PC-9 (cell line): ENCODE measurements around the gene ADORA2A. TPM values are rescaled to one million over a fixed set of nuclear protein-coding genes. Genes with fewer than 3 reads are reported as not detected.

Experiments used
- BruUV-seq: library from RNA; stranded (reverse); fragments of 400-500 nt; replicated peaks from 2 replicates; lab custom pipeline; 2021; lab: Mats Ljungman, UMichigan
- CTCF ChIA-PET: fragments of 300-600 bp; sonication (Branson Sonifier 250); formaldehyde crosslinking; loops from one replicate; lab custom pipeline; 2022; ENCODE audit warnings: antibody characterized with exemption; lab: Charles Lee
- POLR2A ChIA-PET: fragments of 300-600 bp; sonication (Branson Sonifier 250); formaldehyde crosslinking; loops from one replicate; lab custom pipeline; 2022; ENCODE audit warnings: antibody characterized with exemption; ENCODE audit not compliant: unreplicated experiment; lab: Charles Lee
- DNase-seq, 2 experiments: peaks; one replicate each; pipeline versions ENCODE4 v3.0.0 to v3.0.0-alpha.2; 2015 to 2022; ENCODE audit warnings: mixed read lengths in 1 of 2
- H2AFZ ChIP-seq: fragments of 200-600 bp; sonication (generic); 2 replicates; pipeline ENCODE4 v1.8.1; 2017; ENCODE audit warnings: antibody characterized with exemption
- H3F3A ChIP-seq: fragments of 200-600 bp; sonication (generic); 2 replicates; pipeline ENCODE4 v1.8.1; 2017; ENCODE audit warnings: antibody characterized with exemption, mild to moderate bottlenecking, low read depth; ENCODE audit not compliant: insufficient read depth
- H3K27ac ChIP-seq: fragments of 200-600 bp; sonication (generic); 2 replicates; pipeline ENCODE4 v1.6.1; 2016; ENCODE audit warnings: mixed run types
- H3K27me3 ChIP-seq: fragments of 200-600 bp; sonication (generic); 2 replicates; pipeline ENCODE4 v1.6.1; 2016; ENCODE audit warnings: low read depth, mixed run types; ENCODE audit not compliant: insufficient read depth
- H3K36me3 ChIP-seq: fragments of 200-600 bp; sonication (generic); 2 replicates; pipeline ENCODE4 v1.6.1; 2016; ENCODE audit warnings: low read depth, mixed run types
- H3K4me1 ChIP-seq: fragments of 200-600 bp; sonication (generic); replicated peaks from 2 replicates; pipeline ENCODE4 v1.6.1; 2016; ENCODE audit warnings: mixed run types; ENCODE audit not compliant: insufficient read depth
- H3K4me2 ChIP-seq: fragments of 200-600 bp; sonication (generic); 2 replicates; pipeline ENCODE4 v1.6.1; 2017; ENCODE audit warnings: mixed run types
- H3K4me3 ChIP-seq: fragments of 200-600 bp; sonication (generic); 2 replicates; pipeline ENCODE4 v1.6.1; 2016; ENCODE audit warnings: mixed run types
- H3K79me2 ChIP-seq: fragments of 200-600 bp; sonication (generic); 2 replicates; pipeline ENCODE4 v1.6.1; 2017; ENCODE audit warnings: low read depth, mixed run types
- H3K9me2 ChIP-seq: fragments of 200-600 bp; sonication (generic); 2 replicates; pipeline ENCODE4 v1.8.1; 2017; ENCODE audit warnings: mild to moderate bottlenecking; ENCODE audit not compliant: insufficient read depth
- H3K9me3 ChIP-seq: fragments of 200-600 bp; sonication (generic); 2 replicates; pipeline ENCODE4 v1.8.1; 2016; ENCODE audit warnings: low read depth; ENCODE audit not compliant: insufficient read depth
- H4K20me1 ChIP-seq: fragments of 200-600 bp; sonication (generic); 2 replicates; pipeline ENCODE4 v1.8.1; 2017; ENCODE audit not compliant: insufficient read depth
- CTCF ChIP-seq: fragments of 200-600 bp; sonication (generic); conservative IDR thresholded peaks from 2 replicates; pipeline ENCODE4 v1.6.1; 2017; ENCODE audit warnings: mixed run types, antibody characterized with exemption, mild to moderate bottlenecking, moderate library complexity
- EZH2 ChIP-seq: fragments of 200-600 bp; sonication (generic); IDR thresholded peaks from 2 replicates; pipeline ENCODE4 v1.8.0; 2017; ENCODE audit warnings: antibody characterized with exemption, low read depth
- intact Hi-C: fragments of 100-400 bp; cut with micrococcal nuclease; formaldehyde crosslinking; loops from one replicate; pipeline ENCODE4 v1.10.0; 2022; ENCODE audit not compliant: unreplicated experiment
- total RNA-seq: library from RNA; stranded (reverse); gene quantifications from 2 replicates; pipeline ENCODE4 v1.2.3, GENCODE V29; 2021

Gene ADORA2A
- total RNA-seq, 1 experiment from 2014 or later = 1.8 TPM

GRCh38 chr22:24420977-24421343 is 6.4 kb upstream of the ADORA2A start:
- H3K36me3 ChIP-seq = no peaks in the 10 kb centered on the region
- H4K20me1 ChIP-seq = no peaks in the 10 kb centered on the region; the same call in 1 of the 2 replicates
- H3K27me3 ChIP-seq = no peaks in the 10 kb centered on the region
- no peaks in the 10 kb centered on the region for H3K4me1 ChIP-seq
- ChIA-PET CTCF (no interaction called here), POLR2A (interaction anchor here (0.7 kb wide), 1 partner anchor 124 kb away, joined by 4 read pairs; no protein-coding TSS in a partner anchor)
- no peaks in the 10 kb centered on the region for H3K79me2 ChIP-seq
- H3K27ac ChIP-seq = no peak overlapping the region
- H2AFZ ChIP-seq = no peak overlapping the region
- H3K9me3 ChIP-seq = no peaks in the 10 kb centered on the region
- no peak overlapping the region for H3K4me2 ChIP-seq
- BruUV-seq = no TSS peak
- TF ChIP-seq EZH2 (no peak), CTCF (no peak)
- no peaks in the 10 kb centered on the region for H3K9me2 ChIP-seq
- no peak overlapping the region for H3K4me3 ChIP-seq
- H3F3A ChIP-seq = peaks cover 5% of the 10 kb centered on the region
- DNase-seq = no peak
- intact Hi-C loops = no loop called here

- Histone ChIP-seq H2AFZ (no peak overlapping the region), H3K36me3 (no peaks in the 10 kb centered on the region), H3K27me3 (no peaks in the 10 kb centered on the region), H3K27ac (no peak overlapping the region), H3F3A (peaks cover 5% of the 10 kb centered on the region), H3K9me3 (no peaks in the 10 kb centered on the region), H3K4me3 (no peak overlapping the region), H3K79me2 (no peaks in the 10 kb centered on the region), H3K4me1 (no peaks in the 10 kb centered on the region), H4K20me1 (no peaks in the 10 kb centered on the region; the same call in 1 of the 2 replicates), H3K9me2 (no peaks in the 10 kb centered on the region), H3K4me2 (no peak overlapping the region)
- ChIA-PET POLR2A (no interaction called here), CTCF (no interaction called here)
- intact Hi-C loops = no loop called here
- no TSS peak for BruUV-seq
- DNase-seq = no peak
- no peak for TF ChIP-seq EZH2
- TF ChIP-seq CTCF = no peak; the same call in 1 of the 2 replicates
Observed at GRCh38 chr22:24421428-24421931, 5.9 kb upstream of the ADORA2A start.

- no peaks in the 10 kb centered on the region for H3K9me3 ChIP-seq
- H3K4me3 ChIP-seq = no peak overlapping the region
- H3K4me1 ChIP-seq = no peaks in the 10 kb centered on the region
- DNase-seq = no peak
- BruUV-seq = no TSS peak
- TF ChIP-seq CTCF (no peak), EZH2 (no peak)
- no peak overlapping the region for H3K4me2 ChIP-seq
- intact Hi-C loops = loop anchor here (2.0 kb wide), 1 partner anchor 103 kb away; no protein-coding TSS in a partner anchor
- H2AFZ ChIP-seq = no peak overlapping the region
- H3K27me3 ChIP-seq = no peaks in the 10 kb centered on the region
- no peak overlapping the region for H3K27ac ChIP-seq
- H3F3A ChIP-seq = peaks cover 5% of the 10 kb centered on the region
- no peaks in the 10 kb centered on the region for H3K9me2 ChIP-seq
- no peaks in the 10 kb centered on the region for H3K36me3 ChIP-seq
- H3K79me2 ChIP-seq = no peaks in the 10 kb centered on the region
- no peaks in the 10 kb centered on the region for H4K20me1 ChIP-seq
- CTCF ChIA-PET = no interaction called here
- POLR2A ChIA-PET = no interaction called here
Observed at GRCh38 chr22:24422102-24422665, 5.2 kb upstream of the ADORA2A start.
